Neural cell (in vitro differentiated cells): ENCODE results near the gene MINDY2.

Source experiments
- CTCF ChIP-seq: fragments of 450-650 bp; IDR thresholded peaks from 2 replicates; pipeline ENCODE4 v1.5.1; 2014; ENCODE audit warnings: antibody characterized with exemption, mild to moderate bottlenecking, moderate library complexity; ENCODE audit not compliant: poor library complexity, severe bottlenecking
- EZH2 ChIP-seq: fragments of 200-600, 300-800 bp; shearing (Covaris generic), sonication (generic); IDR thresholded peaks from 2 replicates; pipeline ENCODE4 v1.6.1; 2014; ENCODE audit warnings: antibody characterized with exemption, low read length, borderline replicate concordance, mild to moderate bottlenecking; ENCODE audit not compliant: insufficient read depth, poor library complexity, severe bottlenecking
- REST ChIP-seq: IDR thresholded peaks from 2 replicates; pipeline ENCODE4 v1.6.1; 2012; ENCODE audit warnings: borderline replicate concordance

- no peak for TF ChIP-seq CTCF
- no peak for TF ChIP-seq EZH2
- TF ChIP-seq REST, result no peak
These were observed 28.1 kb upstream of the MINDY2 start for GRCh38 chr15:58742819-58743502.
